Measurements from ENCODE around the gene MYOCOS. TPM values are rescaled to one million over a fixed set of nuclear protein-coding genes. Genes with fewer than 3 reads are reported as not detected.

MYOCOS gene
- total RNA-seq, 1 donor from 2014 or later: not detected

DNA sequence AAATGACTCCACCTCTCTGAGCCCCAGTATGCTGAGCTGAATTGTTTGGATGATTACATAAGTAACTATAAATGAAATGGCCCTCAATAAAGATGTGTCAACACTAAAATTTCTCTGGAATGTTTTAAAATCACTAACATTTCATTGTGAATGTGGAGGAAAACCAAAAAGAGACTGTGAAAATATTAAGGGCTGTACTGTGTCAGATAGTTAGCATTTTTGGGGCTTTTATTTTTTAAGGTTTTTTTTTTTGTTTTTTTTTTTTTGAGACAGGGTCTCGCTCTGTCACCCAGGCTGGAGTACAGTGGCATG lies 24.2 kb downstream of the MYOCOS start:
- no peaks in the 10 kb centered on the region for H3K9me3 ChIP-seq
- no peak for DNase-seq (ENCODE audit: low spot score in 2 of 2)
- intact Hi-C loops (cut with DNase I): loop anchor here (1.0 kb wide), 1 partner anchor 9 kb away; no protein-coding TSS in a partner anchor
- no peaks in the 10 kb centered on the region for H3K36me3 ChIP-seq
- H3K27ac ChIP-seq: peak overlapping the region; percentile 81 to 86
- H3K4me1 ChIP-seq: peaks cover 6 to 14% of the 10 kb centered on the region in 2 donors
- TF ChIP-seq, protein P1, sequence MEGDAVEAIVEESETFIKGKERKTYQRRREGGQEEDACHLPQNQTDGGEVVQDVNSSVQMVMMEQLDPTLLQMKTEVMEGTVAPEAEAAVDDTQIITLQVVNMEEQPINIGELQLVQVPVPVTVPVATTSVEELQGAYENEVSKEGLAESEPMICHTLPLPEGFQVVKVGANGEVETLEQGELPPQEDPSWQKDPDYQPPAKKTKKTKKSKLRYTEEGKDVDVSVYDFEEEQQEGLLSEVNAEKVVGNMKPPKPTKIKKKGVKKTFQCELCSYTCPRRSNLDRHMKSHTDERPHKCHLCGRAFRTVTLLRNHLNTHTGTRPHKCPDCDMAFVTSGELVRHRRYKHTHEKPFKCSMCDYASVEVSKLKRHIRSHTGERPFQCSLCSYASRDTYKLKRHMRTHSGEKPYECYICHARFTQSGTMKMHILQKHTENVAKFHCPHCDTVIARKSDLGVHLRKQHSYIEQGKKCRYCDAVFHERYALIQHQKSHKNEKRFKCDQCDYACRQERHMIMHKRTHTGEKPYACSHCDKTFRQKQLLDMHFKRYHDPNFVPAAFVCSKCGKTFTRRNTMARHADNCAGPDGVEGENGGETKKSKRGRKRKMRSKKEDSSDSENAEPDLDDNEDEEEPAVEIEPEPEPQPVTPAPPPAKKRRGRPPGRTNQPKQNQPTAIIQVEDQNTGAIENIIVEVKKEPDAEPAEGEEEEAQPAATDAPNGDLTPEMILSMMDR (IDR thresholded peaks at IDR 0.05): no peak
- no peak overlapping the region for H3K4me3 ChIP-seq
- H3K27me3 ChIP-seq: no peaks in the 10 kb centered on the region

DNA sequence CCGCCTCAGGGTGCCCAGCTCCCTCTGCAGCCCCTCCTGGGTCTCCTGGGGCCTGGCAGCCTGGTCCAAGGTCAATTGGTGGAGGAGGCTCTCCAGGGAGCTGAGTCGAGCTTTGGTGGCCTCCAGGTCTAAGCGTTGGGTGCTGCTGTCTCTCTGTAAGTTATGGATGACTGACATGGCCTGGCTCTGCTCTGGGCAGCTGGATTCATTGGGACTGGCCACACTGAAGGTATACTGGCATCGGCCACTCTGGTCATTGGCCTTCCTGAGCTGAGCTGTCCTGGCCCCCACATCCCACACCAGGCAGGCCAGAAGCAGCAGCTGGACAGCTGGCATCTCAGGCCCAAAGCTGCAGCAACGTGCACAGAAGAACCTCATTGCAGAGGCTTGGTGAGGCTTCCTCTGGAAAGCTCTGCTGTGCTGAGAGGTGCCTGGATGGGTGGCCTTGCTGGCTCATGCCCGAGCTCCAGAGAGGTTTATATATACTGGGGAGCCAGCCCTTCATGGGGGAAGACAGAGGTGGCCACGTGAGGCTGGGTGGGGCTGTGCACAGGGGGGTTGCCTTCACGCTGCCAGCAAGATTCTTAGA lies 30.3 kb downstream of the MYOCOS start, which contains the start of gene MYOC:
Gene MYOC (minus strand): TSS at position 455 of the 589 bp plus-strand sequence. CDS start 77 bp downstream, at position 378.
- no peak for DNase-seq (ENCODE audit: low spot score in 2 of 2)
- Histone ChIP-seq H3K4me3 (peak within 1 kb of the TSS in 1 of 2 donors; percentile 18), H3K4me1 (peaks cover 8 to 36% of the 10 kb centered on the region in 2 donors), H3K9me3 (no peaks in the 10 kb centered on the region), H3K36me3 (no peaks in the 10 kb centered on the region), H3K27me3 (no peaks in the 10 kb centered on the region), H3K27ac (peak within 1 kb of the TSS; percentile 87 to 96)
- intact Hi-C loops (cut with DNase I): loop anchor here (5.0 kb wide), 1 partner anchor 190 kb away; the partner anchor contains the start of gene DNM3
- TF ChIP-seq, protein P1 (IDR thresholded peaks at IDR 0.05): no peak

DNA sequence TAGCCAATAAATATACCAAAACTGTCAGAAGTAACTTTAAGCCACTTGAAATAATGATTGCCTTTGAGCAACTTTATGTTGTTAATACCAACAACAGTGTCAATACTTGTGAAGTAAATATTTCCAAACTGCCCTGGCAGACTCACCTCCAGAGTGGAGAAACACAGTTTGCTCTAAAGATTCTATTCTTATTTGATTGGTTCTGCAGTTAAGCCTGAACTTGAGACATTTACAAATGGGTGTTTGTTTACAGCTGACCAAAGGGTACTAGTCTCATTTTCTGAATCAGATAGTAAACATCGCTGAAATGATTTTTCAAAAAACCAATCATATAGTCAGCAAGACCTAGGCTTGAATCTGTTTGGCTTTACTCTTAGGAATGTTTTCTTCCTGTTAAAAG lies 31.8 kb downstream of the MYOCOS start:
- H3K4me3 ChIP-seq: no peak overlapping the region
- H3K27me3 ChIP-seq: no peaks in the 10 kb centered on the region
- H3K9me3 ChIP-seq: no peaks in the 10 kb centered on the region
- peak overlapping the region; percentile 87 to 96 for H3K27ac ChIP-seq
- peaks cover 8 to 36% of the 10 kb centered on the region in 2 donors for H3K4me1 ChIP-seq
- no peaks in the 10 kb centered on the region for H3K36me3 ChIP-seq
- DNase-seq (ENCODE audit: low spot score in 2 of 2): no peak
- TF ChIP-seq, protein P1 (IDR thresholded peaks at IDR 0.05): no peak
- intact Hi-C loops (cut with DNase I): loop anchor here (2.0 to 5.0 kb wide), 2 partner anchors 127 to 189 kb away; partner anchors contain the start of genes DNM3 and METTL13

DNA sequence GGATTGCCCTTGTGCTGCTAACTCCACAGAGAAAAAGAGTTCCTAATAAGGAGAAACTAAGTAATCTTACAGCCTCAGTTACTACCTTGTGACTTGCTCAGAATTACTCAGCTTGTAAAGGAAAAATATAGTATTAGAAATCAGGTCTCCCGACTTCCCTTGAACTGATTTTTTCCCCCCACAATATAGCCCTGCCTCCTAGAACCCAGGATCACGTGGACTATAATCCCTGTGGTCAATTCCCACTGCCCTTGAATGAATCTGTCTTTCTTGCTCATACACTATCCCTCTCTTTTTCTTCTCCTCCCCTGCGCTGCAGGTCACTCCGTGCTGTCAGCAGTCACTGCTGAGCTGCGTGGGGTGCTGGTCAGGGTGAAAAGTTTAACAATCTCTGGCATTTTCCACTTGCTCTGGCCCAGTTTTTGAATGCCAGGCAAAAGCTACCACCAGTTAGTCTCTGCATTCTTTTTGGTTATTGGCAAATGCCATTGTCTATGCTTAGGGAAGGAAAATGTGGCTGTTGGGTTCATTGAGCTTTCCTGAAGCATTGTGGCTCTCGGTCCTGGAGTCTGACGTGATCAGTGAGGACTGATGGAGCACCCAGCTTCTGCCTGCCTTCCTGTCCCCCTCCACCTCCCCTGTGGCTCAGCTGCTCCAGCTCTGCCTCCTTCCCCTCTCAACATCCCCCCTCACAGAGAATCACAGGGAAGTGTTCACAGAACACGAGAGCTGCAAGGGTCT lies 32.3 kb downstream of the MYOCOS start:
- peak in 1 of 2 donors; percentile 69 for DNase-seq (ENCODE audit: low spot score in 2 of 2)

GRCh38 chr1:171654942-171655745 lies 33.1 kb downstream of the MYOCOS start:
- peak overlapping the region in 1 of 2 donors; percentile 32 for H3K4me3 ChIP-seq
- TF ChIP-seq, protein P1 (IDR thresholded peaks at IDR 0.05): peak in 2 of 3 experiments; percentile 45 to 47
- peak overlapping the region; percentile 87 to 96 for H3K27ac ChIP-seq
- H3K36me3 ChIP-seq: no peaks in the 10 kb centered on the region
- DNase-seq (ENCODE audit: low spot score in 2 of 2): peak in 1 of 2 donors; percentile 78
- H3K27me3 ChIP-seq: no peaks in the 10 kb centered on the region
- H3K4me1 ChIP-seq: peaks cover 8 to 36% of the 10 kb centered on the region in 2 donors
- intact Hi-C loops (cut with DNase I): loop anchor here (1.0 to 5.0 kb wide), 3 partner anchors 9 to 187 kb away; partner anchors contain the start of genes DNM3 and METTL13
- H3K9me3 ChIP-seq: no peaks in the 10 kb centered on the region

More for the DNA sequence above, 32.3 kb downstream of the MYOCOS start:
- Histone ChIP-seq H3K27ac (peak overlapping the region; percentile 87 to 96), H3K4me1 (peaks cover 8 to 36% of the 10 kb centered on the region in 2 donors), H3K4me3 (peak overlapping the region in 1 of 2 donors; percentile 32), H3K36me3 (no peaks in the 10 kb centered on the region), H3K9me3 (no peaks in the 10 kb centered on the region), H3K27me3 (no peaks in the 10 kb centered on the region)
- intact Hi-C loops (cut with DNase I): loop anchor here (2.0 to 5.0 kb wide), 2 partner anchors 126 to 188 kb away; partner anchors contain the start of genes DNM3 and METTL13
- TF ChIP-seq, protein P1 (IDR thresholded peaks at IDR 0.05): no peak

Data from ascending aorta (tissue), 2 donors.